NCI-H2081 (cell line): ENCODE data around the gene PDIA5.

Source experiments
- DNase-seq, 2 experiments: peaks; one replicate each; lab custom pipeline; 2025; lab: John Stamatoyannopoulos, UW

Gene PDIA5

GRCh38 chr3:123066896-123067688 is at the start of gene PDIA5:
TSS of gene PDIA5 (plus strand) at chr3:123067025. CDS start at chr3:123067165, 140 bp downstream.
- peak; percentile 97 to 98 for DNase-seq

- DNase-seq: no peak
Observed at GRCh38 chr3:123018683-123019082, 48.1 kb upstream of the PDIA5 start.

DNA sequence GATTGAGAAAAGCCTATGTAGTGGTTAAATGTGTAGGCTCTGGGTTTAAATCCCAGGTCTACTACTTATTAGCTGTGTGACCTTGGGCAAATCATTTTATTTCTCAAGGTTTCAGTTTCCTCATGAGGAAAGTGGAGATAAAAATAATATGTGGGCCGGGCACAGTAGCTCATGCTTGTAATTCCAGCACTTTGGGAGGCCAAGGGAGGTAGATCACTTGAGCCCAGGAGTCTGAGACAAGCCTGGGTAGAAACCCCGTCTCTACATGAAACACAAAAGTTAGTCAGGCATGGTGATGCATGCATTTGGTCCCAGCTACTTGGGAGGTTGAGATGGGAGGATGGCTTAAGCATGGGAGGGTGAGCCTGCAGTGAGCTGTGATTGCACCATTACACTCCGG is 47.7 kb upstream of the PDIA5 start:
- no peak for DNase-seq

- no peak for DNase-seq
Observed at GRCh38 chr3:123019591-123019990, 47.2 kb upstream of the PDIA5 start.

DNA sequence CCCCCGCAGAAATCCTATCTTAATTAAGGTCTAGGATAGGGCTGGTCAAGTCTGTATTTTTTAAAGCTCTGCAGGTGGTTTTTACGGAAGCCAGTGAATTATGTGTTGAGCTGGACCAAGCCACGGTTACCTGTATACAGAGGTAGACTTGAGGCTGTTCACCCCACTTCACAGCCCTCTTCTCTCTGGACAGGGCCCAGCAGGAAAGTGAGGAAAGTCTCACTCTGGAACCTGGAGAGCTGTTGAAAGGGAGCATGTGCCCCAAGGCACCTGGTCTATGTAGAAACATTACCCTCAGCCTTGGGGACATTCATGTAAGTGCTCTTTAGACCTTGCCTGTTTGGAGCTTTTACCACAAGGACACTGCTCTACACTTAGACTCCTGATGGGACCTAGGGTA is 46.1 kb upstream of the PDIA5 start:
- no peak for DNase-seq

DNA sequence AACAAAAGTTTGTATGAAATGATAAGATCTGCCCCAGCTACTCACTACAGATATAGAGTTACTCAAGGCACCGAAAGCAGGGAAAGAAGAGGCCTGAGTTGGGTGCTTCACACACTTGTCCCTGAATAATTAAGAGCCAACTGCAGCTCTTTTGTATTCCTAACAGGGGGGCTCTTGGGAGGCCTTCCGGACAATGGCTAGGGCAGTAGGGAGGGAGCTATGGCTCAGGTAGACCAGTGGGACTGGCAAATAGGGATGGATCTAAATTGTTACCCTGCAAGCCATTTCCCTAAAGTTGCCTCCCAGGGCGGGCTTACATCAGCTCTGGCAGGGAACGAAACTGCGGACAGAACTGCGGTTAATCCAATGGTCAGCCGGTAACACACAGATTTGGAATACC is 45.4 kb upstream of the PDIA5 start:
- no peak for DNase-seq

GRCh38 chr3:123021996-123022510 is 44.8 kb upstream of the PDIA5 start:
- DNase-seq: no peak

DNA sequence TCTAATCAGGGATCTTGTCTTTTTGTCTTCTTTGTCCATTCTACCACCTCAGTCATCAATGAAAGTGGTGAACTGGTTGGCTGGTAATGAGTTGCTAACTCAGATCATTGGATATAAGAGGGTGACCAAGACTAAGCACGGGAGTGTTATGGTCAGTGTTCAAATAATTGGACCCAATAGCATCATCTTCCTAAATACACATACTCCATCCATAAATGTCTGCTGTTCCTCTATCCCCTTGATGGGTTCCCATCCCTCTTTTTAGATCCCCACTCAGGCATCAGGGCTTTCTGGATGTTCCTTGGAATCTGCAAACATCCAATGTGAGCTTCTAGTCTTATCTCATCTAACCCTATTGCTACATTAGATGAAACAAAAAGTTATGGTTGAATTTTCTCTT is 42.8 kb upstream of the PDIA5 start:
- DNase-seq: no peak

DNA sequence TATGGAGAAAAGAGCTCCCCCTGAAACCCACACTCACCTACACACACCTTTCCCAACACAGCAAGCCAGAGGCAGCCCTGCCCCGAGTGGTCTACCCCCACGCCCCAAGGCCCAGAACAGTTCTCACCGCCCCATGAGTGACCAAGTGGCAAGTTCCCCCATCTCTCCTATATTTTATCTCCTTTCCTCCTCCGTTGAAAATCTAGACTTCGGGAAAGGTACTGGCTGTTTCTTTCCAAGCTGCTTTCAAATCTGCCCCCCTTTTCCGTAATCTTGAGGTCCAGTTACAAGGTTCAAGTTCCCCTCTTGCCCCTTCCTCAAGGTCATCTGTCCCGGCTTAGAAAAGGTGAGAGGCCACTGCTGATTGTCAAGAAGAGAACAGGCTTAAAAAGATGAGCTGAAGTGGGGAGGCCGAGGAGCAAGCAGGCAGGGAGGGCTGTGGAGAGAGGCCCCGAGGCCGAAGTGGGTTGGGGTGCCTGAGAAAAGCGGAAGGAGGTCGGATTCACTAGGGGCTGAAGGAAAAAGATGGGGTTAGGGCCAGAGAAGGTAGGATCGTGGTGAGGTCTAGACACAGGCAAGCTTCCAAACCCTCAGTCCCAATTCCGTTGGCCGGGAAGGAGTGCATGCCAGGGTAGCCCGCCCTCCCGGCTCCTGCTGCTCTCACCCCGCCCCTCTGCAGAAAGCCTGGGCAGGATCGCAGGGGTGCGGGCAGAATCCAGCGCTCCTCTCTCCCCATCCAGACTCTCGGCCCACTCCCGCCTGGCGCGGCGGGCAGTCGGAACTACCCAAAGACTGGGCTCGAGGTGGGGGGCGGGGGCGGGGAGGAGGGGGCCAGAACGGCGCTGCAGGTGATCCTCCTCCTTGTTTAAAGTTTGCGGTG is 40.9 kb upstream of the PDIA5 start:
- no peak for DNase-seq

DNA sequence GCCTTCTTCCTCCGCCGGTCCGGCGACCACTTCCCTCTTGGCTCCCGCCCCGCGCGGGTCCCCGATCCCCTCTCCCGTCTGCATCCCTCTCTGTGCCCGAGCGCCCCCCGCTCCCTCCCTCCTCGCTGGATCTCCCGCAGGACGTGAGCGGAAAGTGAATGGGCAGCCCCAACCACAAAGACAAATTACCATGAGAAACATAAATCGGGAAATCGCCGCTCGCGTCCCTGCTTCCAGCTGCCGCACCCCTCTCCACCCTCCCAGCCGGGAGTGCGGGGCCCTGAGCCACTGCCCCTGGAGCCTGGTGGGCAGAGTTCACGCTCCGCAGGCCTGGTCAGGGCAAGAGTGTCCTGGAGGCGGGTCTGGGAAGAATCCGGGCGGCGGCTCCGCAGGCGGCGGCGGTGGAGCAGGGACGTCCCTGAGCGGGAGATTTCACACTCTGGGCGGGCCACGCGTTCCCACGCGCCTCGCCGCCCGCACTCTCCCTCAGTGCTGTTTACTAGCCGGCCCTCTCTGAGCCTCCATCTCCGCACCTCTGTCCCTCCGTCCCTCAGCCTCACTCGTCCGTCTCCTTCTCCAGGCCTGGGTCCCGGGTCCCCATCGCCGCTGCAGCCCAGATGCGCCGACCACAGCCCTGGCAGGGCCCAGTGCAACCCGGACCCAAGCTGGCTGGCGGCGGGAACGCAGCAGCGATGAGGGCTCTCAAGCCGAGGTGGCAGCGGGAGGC is 40.1 kb upstream of the PDIA5 start:
- peak in 1 of 2 experiments; percentile 56 for DNase-seq

DNA sequence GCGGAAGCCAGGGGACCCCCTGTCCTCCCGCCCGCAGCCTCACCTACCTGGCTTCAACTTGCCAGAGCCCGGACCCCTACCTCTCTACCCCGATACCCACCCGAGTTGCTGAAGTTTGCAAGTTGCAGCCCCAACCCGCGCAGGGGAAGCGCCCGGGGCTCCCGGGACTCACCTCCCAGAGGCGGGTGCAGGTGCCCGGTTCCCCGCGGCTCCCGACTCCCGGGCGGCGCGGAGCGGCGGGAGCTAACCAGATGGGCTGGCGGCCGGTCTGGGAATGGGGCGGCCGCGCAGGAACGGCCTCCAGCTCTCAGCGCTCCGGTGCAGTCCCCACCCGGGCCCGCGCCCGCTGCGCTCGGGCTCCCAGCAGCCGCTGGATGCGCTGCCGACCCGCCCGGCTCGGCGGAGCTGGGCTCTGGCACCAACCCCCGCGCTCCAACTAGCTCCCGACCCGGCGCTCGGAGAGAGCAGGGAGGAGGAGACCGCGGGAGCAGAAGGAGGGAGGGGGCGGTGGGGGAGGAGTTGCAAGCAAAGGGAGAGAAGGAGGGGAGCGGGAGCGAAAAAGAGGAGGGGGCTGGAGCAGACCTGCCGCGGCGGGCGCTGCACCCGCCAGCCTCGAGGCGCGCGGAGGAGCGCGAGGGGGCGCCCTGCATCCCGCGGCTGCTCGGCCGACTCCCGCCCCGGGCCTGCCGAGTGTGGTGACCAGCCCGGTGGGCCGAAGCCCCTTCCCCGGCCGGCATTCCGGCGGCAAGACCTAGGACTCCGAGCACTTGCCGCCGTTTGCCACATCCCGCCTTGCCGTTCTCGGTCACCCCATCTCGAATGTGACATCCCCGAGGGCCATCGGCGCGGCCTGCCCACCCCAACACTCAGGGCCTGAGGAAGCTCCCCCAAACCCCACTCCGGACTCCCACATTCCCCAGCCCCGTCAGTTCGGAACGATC is 39.3 kb upstream of the PDIA5 start, which contains the start of gene SEMA5B:
Gene SEMA5B (minus strand): TSS at position 472 of the 941 bp plus-strand sequence. CDS start 66,500 bp downstream, outside the sequence.
- DNase-seq: peak; percentile 46 to 63

GRCh38 chr3:123028233-123028828 is 38.5 kb upstream of the PDIA5 start:
- DNase-seq: peak; percentile 73 to 84

DNA sequence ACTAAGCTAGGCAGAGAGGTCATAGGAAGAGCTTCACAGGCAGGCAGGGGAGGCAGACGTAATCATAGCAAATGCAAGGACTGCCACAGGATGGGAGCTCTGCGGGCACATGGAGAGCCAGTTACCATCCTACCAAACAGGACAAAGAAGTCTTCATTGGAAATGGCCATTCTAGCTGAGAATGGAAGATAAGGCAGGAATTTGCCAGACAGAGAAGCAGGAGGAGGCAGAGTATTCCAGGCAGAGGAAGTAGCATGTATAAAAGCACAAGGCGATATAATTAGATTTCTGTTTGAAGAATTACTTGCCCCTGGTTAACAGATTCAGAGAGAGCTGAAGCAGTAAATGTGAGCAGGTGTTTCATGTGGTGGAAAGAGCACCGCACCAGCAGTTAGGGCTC is 35.8 kb upstream of the PDIA5 start:
- no peak for DNase-seq

GRCh38 chr3:123032057-123032456 is 34.8 kb upstream of the PDIA5 start:
- no peak for DNase-seq

- DNase-seq: no peak
Observed at GRCh38 chr3:123034120-123034519, 32.7 kb upstream of the PDIA5 start.

GRCh38 chr3:123034996-123035395 is 31.8 kb upstream of the PDIA5 start:
- DNase-seq: no peak

DNA sequence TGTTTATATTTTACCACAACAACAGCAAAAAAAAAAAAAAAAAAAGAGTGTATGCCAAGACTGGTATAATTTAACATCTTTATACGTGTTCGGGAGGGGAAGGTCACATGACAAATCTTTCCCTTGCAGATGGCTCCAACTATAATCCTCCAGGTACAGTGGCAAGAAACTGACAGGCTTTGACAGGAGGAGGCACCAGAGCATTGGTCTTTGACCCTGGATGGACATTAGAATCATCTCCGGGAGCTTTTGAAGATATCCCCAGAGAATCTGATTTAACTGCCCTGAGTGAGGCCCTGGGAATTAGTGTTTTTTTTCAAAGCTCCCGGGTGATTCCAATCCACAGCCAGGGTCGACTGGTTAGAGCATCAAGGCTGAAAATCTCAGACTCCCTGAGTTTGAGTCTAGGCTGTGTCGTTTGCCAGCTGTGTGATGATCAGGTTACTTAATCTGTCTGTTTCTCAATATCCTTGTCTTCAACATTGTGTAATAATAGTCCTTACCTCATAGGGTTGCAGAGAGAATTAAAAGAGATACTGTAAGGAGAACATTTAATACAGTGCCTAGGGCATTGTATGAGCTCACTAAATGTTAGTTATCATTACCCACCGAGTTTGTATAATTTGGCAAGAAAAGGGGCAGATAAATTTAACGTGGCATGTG is 30.3 kb upstream of the PDIA5 start:
- no peak for DNase-seq

DNA sequence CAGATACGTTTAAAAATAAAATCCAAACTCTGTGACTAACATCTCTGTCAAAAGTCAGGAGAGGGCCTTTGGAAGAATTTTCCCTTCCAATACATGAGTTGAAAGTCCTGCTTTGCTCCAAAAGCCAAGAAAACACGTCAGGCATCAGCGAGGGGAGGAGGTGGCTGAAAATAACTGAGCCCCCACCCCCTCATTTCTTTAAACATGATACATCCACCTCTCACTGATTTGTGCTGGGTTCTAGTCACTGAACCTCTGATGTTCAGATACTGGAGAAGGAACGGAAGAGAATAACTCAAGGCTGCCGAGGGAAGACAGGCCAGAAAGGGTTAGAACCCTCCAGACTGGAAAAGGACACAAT is 29.8 kb upstream of the PDIA5 start:
- no peak for DNase-seq

- peak; percentile 20 to 83 for DNase-seq
Observed at GRCh38 chr3:123038751-123039150, 28.1 kb upstream of the PDIA5 start.

DNA sequence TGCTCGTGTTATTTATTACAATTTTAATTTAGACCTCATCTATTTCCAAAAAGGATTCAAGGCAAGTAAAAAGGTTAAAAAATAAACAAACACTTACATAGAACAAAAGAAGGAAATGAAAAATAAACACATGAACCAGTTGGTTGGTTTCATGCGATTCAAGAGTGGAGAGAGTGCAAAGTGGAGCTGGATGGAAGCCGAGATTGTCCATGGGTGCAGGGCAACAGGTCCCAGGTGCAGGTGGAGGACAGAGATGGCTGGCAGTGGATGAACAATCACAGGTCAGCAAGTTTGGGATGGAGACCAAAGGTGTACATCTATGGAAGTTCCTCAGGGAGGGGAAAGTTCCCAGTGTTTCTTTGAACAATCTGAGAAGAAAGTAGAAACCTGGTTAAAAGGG is 27.6 kb upstream of the PDIA5 start:
- peak in 1 of 2 experiments; percentile 83 for DNase-seq
